NCI-H2227 (cell line): ENCODE measurements around the gene RERG.
"Not testable (repeated sequence)": the region's sequence is repeated elsewhere in the genome, so short reads cannot be mapped to it uniquely, and the experiment has no call there.

ENCODE experiments used
- DNase-seq: peaks from one replicate; lab custom pipeline; 2025; ENCODE audit not compliant: unreplicated experiment; lab: John Stamatoyannopoulos, UW

RERG gene

GRCh38 chr12:15220915-15221885 lies at the start of gene RERG:
Gene RERG, minus strand, starts transcription at chr12:15221417. Its CDS starts 3,928 bp downstream, at chr12:15217489.
- DNase-seq: peak; percentile 89

GRCh38 chr12:15270591-15270990 lies 49.4 kb upstream of the RERG start:
- no peak for DNase-seq

- DNase-seq: peak; percentile 62
Measured at GRCh38 chr12:15268927-15269552, 47.8 kb upstream of the RERG start.

- no peak for DNase-seq
Measured at GRCh38 chr12:15268309-15268708, 47.1 kb upstream of the RERG start.

- no peak for DNase-seq
Measured at GRCh38 chr12:15265875-15266274, 44.7 kb upstream of the RERG start.

GRCh38 chr12:15256761-15257160 lies 35.5 kb upstream of the RERG start:
- no peak for DNase-seq

GRCh38 chr12:15253990-15254389 lies 32.8 kb upstream of the RERG start:
- no peak for DNase-seq

GRCh38 chr12:15244926-15245325 lies 23.7 kb upstream of the RERG start:
- DNase-seq: no peak

GRCh38 chr12:15244341-15244740 lies 23.1 kb upstream of the RERG start:
- no peak for DNase-seq

GRCh38 chr12:15243102-15243501 lies 21.9 kb upstream of the RERG start:
- no peak for DNase-seq

- DNase-seq: no peak
Measured at GRCh38 chr12:15240898-15241297, 19.7 kb upstream of the RERG start.

GRCh38 chr12:15234508-15234907 lies 13.3 kb upstream of the RERG start:
- no peak for DNase-seq

GRCh38 chr12:15234011-15234410 lies 12.8 kb upstream of the RERG start:
- no peak for DNase-seq

- no peak for DNase-seq
Measured at GRCh38 chr12:15232959-15233358, 11.7 kb upstream of the RERG start.

- DNase-seq: no peak
Measured at GRCh38 chr12:15231493-15231892, 10.3 kb upstream of the RERG start.

- DNase-seq: no peak
Measured at GRCh38 chr12:15230751-15231150, 9.5 kb upstream of the RERG start.

- DNase-seq: no peak
Measured at GRCh38 chr12:15230137-15230536, 8.9 kb upstream of the RERG start.

GRCh38 chr12:15227004-15227679 lies 5.9 kb upstream of the RERG start:
- peak; percentile 35 for DNase-seq

- DNase-seq: not testable (repeated sequence)
Measured at GRCh38 chr12:15225863-15226218, 4.6 kb upstream of the RERG start.

- DNase-seq: no peak
Measured at GRCh38 chr12:15225136-15225862, 4.1 kb upstream of the RERG start.

GRCh38 chr12:15222219-15222618 lies 1.0 kb upstream of the RERG start:
- no peak for DNase-seq
